OCI-M2 (cell line): ENCODE data around the gene CNOT3.

ENCODE experiments used
- DNase-seq: peaks from one replicate; lab custom pipeline; 2025; ENCODE audit not compliant: unreplicated experiment; lab: John Stamatoyannopoulos, UW

Gene CNOT3

GRCh38 chr19:54121259-54121658 is 16.3 kb upstream of the CNOT3 start:
- no peak for DNase-seq

GRCh38 chr19:54123682-54124081 is 13.9 kb upstream of the CNOT3 start:
- no peak for DNase-seq

GRCh38 chr19:54124393-54124792 is 13.2 kb upstream of the CNOT3 start:
- no peak for DNase-seq

- DNase-seq, result no peak
These were observed 11.8 kb upstream of the CNOT3 start for GRCh38 chr19:54125713-54126112.

- DNase-seq, result no peak
These were observed 9.7 kb upstream of the CNOT3 start for GRCh38 chr19:54127688-54128440.

GRCh38 chr19:54128441-54128725 is 9.2 kb upstream of the CNOT3 start:
- no peak for DNase-seq

- no peak for DNase-seq
These were observed 8.6 kb upstream of the CNOT3 start for GRCh38 chr19:54128796-54129616.

- DNase-seq, result no peak
These were observed 8.0 kb upstream of the CNOT3 start for GRCh38 chr19:54129617-54129996.

GRCh38 chr19:54133312-54133956 is 4.1 kb upstream of the CNOT3 start:
- no peak for DNase-seq

- DNase-seq, result no peak
These were observed 3.5 kb upstream of the CNOT3 start for GRCh38 chr19:54133957-54134590.

GRCh38 chr19:54136086-54136863 is 1.3 kb upstream of the CNOT3 start:
- DNase-seq, result no peak

- DNase-seq, result peak; percentile 99
These were observed 481 bp upstream of the CNOT3 start for GRCh38 chr19:54136864-54137698.

- no peak for DNase-seq
These were observed 1.1 kb downstream of the CNOT3 start for GRCh38 chr19:54138489-54139256.

- no peak for DNase-seq
These were observed 3.8 kb downstream of the CNOT3 start for GRCh38 chr19:54141356-54141755.

GRCh38 chr19:54142166-54142780 is 4.7 kb downstream of the CNOT3 start:
- DNase-seq, result no peak

GRCh38 chr19:54145541-54146158 is 8.1 kb downstream of the CNOT3 start:
- no peak for DNase-seq

- no peak for DNase-seq
These were observed 10.1 kb downstream of the CNOT3 start for GRCh38 chr19:54147676-54148075.

- DNase-seq, result no peak
These were observed 10.6 kb downstream of the CNOT3 start for GRCh38 chr19:54148158-54148557.
